Hepatocyte (in vitro differentiated cells): Measurements from ENCODE around the gene JAG1.

Source experiments
- EZH2phosphoT487 ChIP-seq: fragments of 200-600 bp; sonication (generic); IDR thresholded peaks from one replicate; pipeline ENCODE4 v1.6.1; 2018; ENCODE audit warnings: antibody characterized with exemption, mild to moderate bottlenecking, low read depth, moderate library complexity; ENCODE audit not compliant: unreplicated experiment, severe bottlenecking
- TF ChIP-seq, protein P1 (sequence below): fragments of 200-600 bp; sonication (generic); IDR thresholded peaks from 2 replicates; pipeline ENCODE4 v1.5.1; 2016; ENCODE audit warnings: antibody characterized with exemption, mild to moderate bottlenecking; ENCODE audit not compliant: poor library complexity

DNA sequence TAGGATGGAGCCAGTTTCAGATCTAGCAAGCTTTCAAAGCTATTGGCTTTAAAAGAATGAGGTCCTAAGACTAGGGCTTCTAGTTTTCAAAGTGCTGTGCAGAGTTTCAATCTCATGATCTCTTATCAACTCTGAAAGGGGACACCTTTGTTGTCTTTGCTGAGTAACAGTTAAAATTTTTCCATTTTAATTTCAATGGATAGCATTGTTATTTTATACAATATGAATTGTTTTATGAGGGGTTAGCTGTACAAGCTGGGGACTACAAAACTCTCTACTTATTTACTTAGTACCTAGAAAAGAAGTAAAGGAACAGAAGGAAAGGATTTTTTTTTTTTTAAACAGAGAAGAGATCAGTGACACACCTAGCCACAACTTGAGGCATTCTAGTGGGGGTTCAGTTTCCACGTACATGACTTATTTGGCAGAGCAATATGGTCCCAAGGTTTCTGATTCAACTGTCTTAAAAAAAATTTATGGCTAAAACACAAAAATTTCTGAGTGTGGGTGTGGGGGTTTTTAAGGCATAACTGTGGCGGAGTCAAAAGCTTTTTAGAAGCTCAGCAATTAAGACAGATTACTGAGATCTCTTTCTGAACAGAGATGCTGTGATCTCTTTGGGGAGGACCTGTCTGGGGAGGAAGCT lies 46.1 kb upstream of the JAG1 start:
- TF ChIP-seq, protein P1, sequence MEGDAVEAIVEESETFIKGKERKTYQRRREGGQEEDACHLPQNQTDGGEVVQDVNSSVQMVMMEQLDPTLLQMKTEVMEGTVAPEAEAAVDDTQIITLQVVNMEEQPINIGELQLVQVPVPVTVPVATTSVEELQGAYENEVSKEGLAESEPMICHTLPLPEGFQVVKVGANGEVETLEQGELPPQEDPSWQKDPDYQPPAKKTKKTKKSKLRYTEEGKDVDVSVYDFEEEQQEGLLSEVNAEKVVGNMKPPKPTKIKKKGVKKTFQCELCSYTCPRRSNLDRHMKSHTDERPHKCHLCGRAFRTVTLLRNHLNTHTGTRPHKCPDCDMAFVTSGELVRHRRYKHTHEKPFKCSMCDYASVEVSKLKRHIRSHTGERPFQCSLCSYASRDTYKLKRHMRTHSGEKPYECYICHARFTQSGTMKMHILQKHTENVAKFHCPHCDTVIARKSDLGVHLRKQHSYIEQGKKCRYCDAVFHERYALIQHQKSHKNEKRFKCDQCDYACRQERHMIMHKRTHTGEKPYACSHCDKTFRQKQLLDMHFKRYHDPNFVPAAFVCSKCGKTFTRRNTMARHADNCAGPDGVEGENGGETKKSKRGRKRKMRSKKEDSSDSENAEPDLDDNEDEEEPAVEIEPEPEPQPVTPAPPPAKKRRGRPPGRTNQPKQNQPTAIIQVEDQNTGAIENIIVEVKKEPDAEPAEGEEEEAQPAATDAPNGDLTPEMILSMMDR = no peak
- no peak for TF ChIP-seq EZH2phosphoT487
